ENCODE results near the gene SLC25A26.

DNA sequence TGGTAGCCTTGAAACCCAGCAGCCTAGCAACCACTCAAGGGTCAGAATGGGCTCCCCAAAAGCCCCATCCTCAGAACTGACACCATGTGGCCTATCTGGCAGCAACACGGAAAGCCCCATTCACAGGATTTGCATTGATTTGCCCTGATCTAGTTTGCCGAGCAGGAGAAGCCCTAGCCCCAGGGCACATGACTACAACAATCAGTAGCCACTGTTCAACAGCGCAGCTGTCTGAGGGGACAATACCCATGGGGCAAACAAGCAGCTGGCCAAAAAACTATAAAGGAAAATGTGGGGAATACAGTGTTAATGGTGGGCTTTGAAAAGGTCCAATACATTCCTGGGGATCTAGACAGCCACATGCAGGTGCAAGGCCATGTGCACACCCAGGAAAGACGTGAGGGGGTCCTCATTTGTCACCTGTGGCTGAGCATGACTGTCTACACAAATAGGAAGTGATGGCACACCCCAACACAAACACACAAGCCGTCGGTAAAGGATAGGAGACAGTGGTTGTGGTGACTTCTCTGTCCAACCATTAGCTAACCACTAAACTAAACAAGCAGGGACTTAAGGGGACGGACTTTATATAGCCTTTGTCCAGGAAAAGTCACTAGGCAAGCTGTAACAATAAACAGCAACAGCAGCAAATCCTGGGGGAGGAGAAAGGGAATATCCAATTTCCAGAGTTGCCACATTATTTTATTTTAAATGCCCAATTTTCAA is 166.3 kb downstream of the SLC25A26 start:
- TF ChIP-seq, protein P1, sequence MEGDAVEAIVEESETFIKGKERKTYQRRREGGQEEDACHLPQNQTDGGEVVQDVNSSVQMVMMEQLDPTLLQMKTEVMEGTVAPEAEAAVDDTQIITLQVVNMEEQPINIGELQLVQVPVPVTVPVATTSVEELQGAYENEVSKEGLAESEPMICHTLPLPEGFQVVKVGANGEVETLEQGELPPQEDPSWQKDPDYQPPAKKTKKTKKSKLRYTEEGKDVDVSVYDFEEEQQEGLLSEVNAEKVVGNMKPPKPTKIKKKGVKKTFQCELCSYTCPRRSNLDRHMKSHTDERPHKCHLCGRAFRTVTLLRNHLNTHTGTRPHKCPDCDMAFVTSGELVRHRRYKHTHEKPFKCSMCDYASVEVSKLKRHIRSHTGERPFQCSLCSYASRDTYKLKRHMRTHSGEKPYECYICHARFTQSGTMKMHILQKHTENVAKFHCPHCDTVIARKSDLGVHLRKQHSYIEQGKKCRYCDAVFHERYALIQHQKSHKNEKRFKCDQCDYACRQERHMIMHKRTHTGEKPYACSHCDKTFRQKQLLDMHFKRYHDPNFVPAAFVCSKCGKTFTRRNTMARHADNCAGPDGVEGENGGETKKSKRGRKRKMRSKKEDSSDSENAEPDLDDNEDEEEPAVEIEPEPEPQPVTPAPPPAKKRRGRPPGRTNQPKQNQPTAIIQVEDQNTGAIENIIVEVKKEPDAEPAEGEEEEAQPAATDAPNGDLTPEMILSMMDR (IDR thresholded peaks at IDR 0.05), result no peak
- TF ChIP-seq EP300 (IDR thresholded peaks at IDR 0.05; ENCODE audit: low read depth) (no peak), POLR2A (IDR thresholded peaks at IDR 0.05) (no peak), POLR2AphosphoS5 (IDR thresholded peaks at IDR 0.05) (no peak)

Data from transverse colon (tissue), 4 donors.